Measurements from ENCODE around the gene CUBN.
A peak's percentile ranks its signal among the peaks of the same experiment; 100 is the strongest.

Gene CUBN

GRCh38 chr10:17024461-17024860 is 105.2 kb downstream of the CUBN start:
- Histone ChIP-seq H3K4me2 (peak overlapping the region; percentile 86), H3K4me1 (ENCODE audit: low read depth, poor library complexity, severe bottlenecking) (peaks cover 58% of the 10 kb centered on the region), H3K27me3 (ENCODE audit: insufficient read depth, low read depth) (no peaks in the 10 kb centered on the region), H3K36me3 (ENCODE audit: insufficient read depth) (no peaks in the 10 kb centered on the region), H2AFZ (ENCODE audit: low read depth) (peak overlapping the region; percentile 53), H3K79me2 (ENCODE audit: insufficient read depth, low read depth) (no peaks in the 10 kb centered on the region), H4K20me1 (ENCODE audit: insufficient read depth) (no peaks in the 10 kb centered on the region), H3K27ac (peak overlapping the region; percentile 90), H3K9ac (peak overlapping the region; percentile 66), H3K4me3 (IDR thresholded peaks at IDR 0.05; ENCODE audit: insufficient read depth, low read depth, low read length) (no peak overlapping the region)
- TF ChIP-seq, protein P1, sequence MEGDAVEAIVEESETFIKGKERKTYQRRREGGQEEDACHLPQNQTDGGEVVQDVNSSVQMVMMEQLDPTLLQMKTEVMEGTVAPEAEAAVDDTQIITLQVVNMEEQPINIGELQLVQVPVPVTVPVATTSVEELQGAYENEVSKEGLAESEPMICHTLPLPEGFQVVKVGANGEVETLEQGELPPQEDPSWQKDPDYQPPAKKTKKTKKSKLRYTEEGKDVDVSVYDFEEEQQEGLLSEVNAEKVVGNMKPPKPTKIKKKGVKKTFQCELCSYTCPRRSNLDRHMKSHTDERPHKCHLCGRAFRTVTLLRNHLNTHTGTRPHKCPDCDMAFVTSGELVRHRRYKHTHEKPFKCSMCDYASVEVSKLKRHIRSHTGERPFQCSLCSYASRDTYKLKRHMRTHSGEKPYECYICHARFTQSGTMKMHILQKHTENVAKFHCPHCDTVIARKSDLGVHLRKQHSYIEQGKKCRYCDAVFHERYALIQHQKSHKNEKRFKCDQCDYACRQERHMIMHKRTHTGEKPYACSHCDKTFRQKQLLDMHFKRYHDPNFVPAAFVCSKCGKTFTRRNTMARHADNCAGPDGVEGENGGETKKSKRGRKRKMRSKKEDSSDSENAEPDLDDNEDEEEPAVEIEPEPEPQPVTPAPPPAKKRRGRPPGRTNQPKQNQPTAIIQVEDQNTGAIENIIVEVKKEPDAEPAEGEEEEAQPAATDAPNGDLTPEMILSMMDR (conservative IDR thresholded peaks at IDR 0.05; ENCODE audit: low read depth, low read length): no peak

GRCh38 chr10:17023386-17024298 is 106.0 kb downstream of the CUBN start:
- Histone ChIP-seq H3K79me2 (ENCODE audit: insufficient read depth, low read depth) (no peaks in the 10 kb centered on the region), H3K27me3 (ENCODE audit: insufficient read depth, low read depth) (no peaks in the 10 kb centered on the region), H3K9ac (peak overlapping the region; percentile 66), H4K20me1 (ENCODE audit: insufficient read depth) (no peaks in the 10 kb centered on the region), H3K36me3 (ENCODE audit: insufficient read depth) (no peaks in the 10 kb centered on the region), H3K4me1 (ENCODE audit: low read depth, poor library complexity, severe bottlenecking) (peaks cover 66% of the 10 kb centered on the region), H3K4me3 (IDR thresholded peaks at IDR 0.05; ENCODE audit: insufficient read depth, low read depth, low read length) (no peak overlapping the region), H3K4me2 (peak overlapping the region; percentile 86), H3K27ac (peak overlapping the region; percentile 90), H2AFZ (ENCODE audit: low read depth) (peak overlapping the region; percentile 53)
- TF ChIP-seq, protein P1 (conservative IDR thresholded peaks at IDR 0.05; ENCODE audit: low read depth, low read length): no peak

DNA sequence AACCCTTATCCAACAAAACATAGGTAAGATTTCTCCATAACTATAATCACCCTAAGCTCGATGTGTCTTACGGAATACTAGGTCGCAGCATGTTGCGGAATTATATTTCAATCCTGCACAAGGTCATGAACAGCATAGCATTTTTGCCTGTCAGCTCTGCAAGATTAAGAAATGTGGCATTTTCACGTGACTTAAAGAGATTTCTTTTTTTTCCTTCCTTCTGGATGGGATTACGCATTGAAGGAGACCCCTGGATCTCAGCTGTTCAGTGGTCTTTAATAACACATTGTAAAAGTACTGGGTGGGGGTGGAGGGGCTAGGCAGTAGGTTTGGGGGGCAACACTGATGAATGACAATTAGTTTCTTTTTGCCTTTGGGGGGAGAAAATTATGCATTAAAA is 106.7 kb downstream of the CUBN start:
- peak overlapping the region; percentile 66; the same call in 1 of the 2 replicates for H3K9ac ChIP-seq
- H2AFZ ChIP-seq (ENCODE audit: low read depth): peak overlapping the region; percentile 0; the same call in 1 of the 2 replicates
- H3K4me1 ChIP-seq (ENCODE audit: low read depth, poor library complexity, severe bottlenecking): peaks cover 67% of the 10 kb centered on the region
- no peak overlapping the region for H3K4me3 ChIP-seq (IDR thresholded peaks at IDR 0.05; ENCODE audit: insufficient read depth, low read depth, low read length)
- peak overlapping the region; percentile 86 for H3K4me2 ChIP-seq
- no peaks in the 10 kb centered on the region for H3K79me2 ChIP-seq (ENCODE audit: insufficient read depth, low read depth)
- no peaks in the 10 kb centered on the region for H4K20me1 ChIP-seq (ENCODE audit: insufficient read depth)
- peak overlapping the region; percentile 90 for H3K27ac ChIP-seq
- H3K36me3 ChIP-seq (ENCODE audit: insufficient read depth): no peaks in the 10 kb centered on the region
- no peaks in the 10 kb centered on the region for H3K27me3 ChIP-seq (ENCODE audit: insufficient read depth, low read depth)
- TF ChIP-seq, protein P1 (conservative IDR thresholded peaks at IDR 0.05; ENCODE audit: low read depth, low read length): no peak

DNA sequence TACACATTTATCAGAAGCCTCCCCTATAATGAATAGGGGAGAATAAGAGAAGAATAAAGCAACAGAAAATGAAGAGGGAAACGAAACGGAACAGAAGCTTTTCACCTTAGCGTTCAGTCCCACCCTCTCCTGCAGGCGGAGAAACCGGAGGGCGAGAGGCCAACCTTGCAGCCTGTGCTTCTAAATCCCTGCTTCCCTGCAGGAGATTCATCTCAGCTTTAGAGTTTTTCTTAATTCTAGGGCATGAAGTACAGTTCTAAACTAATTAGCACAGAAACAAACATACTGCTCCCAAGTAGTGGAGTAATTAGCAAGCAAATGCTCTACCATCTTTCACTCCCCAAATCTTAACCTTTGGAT is 107.2 kb downstream of the CUBN start:
- no peaks in the 10 kb centered on the region for H4K20me1 ChIP-seq (ENCODE audit: insufficient read depth)
- H3K4me2 ChIP-seq: peak overlapping the region; percentile 86; the same call in 1 of the 2 replicates
- TF ChIP-seq, protein P1 (conservative IDR thresholded peaks at IDR 0.05; ENCODE audit: low read depth, low read length): no peak
- no peaks in the 10 kb centered on the region for H3K36me3 ChIP-seq (ENCODE audit: insufficient read depth)
- no peaks in the 10 kb centered on the region for H3K79me2 ChIP-seq (ENCODE audit: insufficient read depth, low read depth)
- H2AFZ ChIP-seq (ENCODE audit: low read depth): no peak overlapping the region
- peak overlapping the region; percentile 66; the same call in 1 of the 2 replicates for H3K9ac ChIP-seq
- no peak overlapping the region for H3K4me3 ChIP-seq (IDR thresholded peaks at IDR 0.05; ENCODE audit: insufficient read depth, low read depth, low read length)
- H3K27ac ChIP-seq: peak overlapping the region; percentile 90; the same call in 1 of the 2 replicates
- H3K27me3 ChIP-seq (ENCODE audit: insufficient read depth, low read depth): no peaks in the 10 kb centered on the region
- peaks cover 67% of the 10 kb centered on the region for H3K4me1 ChIP-seq (ENCODE audit: low read depth, poor library complexity, severe bottlenecking)
